Measurements from ENCODE around the gene OCRL.
"Not testable (repeated sequence)": the region's sequence is repeated elsewhere in the genome, so short reads cannot be mapped to it uniquely, and the experiment has no call there.

OCRL gene

GRCh38 chrX:129540722-129541184 is 694 bp downstream of the OCRL start:
- no peak for DNase-seq

- DNase-seq: no peak
These were observed 4.7 kb downstream of the OCRL start for GRCh38 chrX:129544780-129545179.

GRCh38 chrX:129545408-129545807 is 5.3 kb downstream of the OCRL start:
- no peak for DNase-seq

GRCh38 chrX:129549124-129549523 is 9.1 kb downstream of the OCRL start:
- no peak for DNase-seq

GRCh38 chrX:129553619-129554288 is 13.7 kb downstream of the OCRL start:
- DNase-seq: no peak

GRCh38 chrX:129554816-129555215 is 14.8 kb downstream of the OCRL start:
- not testable (repeated sequence) for DNase-seq

- DNase-seq: no peak
These were observed 16.8 kb downstream of the OCRL start for GRCh38 chrX:129556806-129557315.

- no peak for DNase-seq
These were observed 17.9 kb downstream of the OCRL start for GRCh38 chrX:129557844-129558480.

GRCh38 chrX:129559783-129560182 is 19.7 kb downstream of the OCRL start:
- no peak for DNase-seq

- no peak for DNase-seq
These were observed 21.4 kb downstream of the OCRL start for GRCh38 chrX:129561453-129561852.

- DNase-seq: not testable (repeated sequence)
These were observed 24.3 kb downstream of the OCRL start for GRCh38 chrX:129564345-129564744.

- no peak for DNase-seq
These were observed 25.1 kb downstream of the OCRL start for GRCh38 chrX:129565046-129565650.

GRCh38 chrX:129566073-129566472 is 26.0 kb downstream of the OCRL start:
- no peak for DNase-seq

GRCh38 chrX:129568349-129568748 is 28.3 kb downstream of the OCRL start:
- no peak for DNase-seq

GRCh38 chrX:129572422-129572821 is 32.4 kb downstream of the OCRL start:
- no peak for DNase-seq

- not testable (repeated sequence) for DNase-seq
These were observed 33.6 kb downstream of the OCRL start for GRCh38 chrX:129573652-129574051.

GRCh38 chrX:129574214-129574613 is 34.2 kb downstream of the OCRL start:
- DNase-seq: no peak

- DNase-seq: no peak
These were observed 36.5 kb downstream of the OCRL start for GRCh38 chrX:129576539-129576938.

- DNase-seq: no peak
These were observed 37.4 kb downstream of the OCRL start for GRCh38 chrX:129577473-129577872.

- no peak for DNase-seq
These were observed 37.8 kb downstream of the OCRL start for GRCh38 chrX:129577877-129578276.

- DNase-seq: no peak
These were observed 41.8 kb downstream of the OCRL start for GRCh38 chrX:129581904-129582303.

- no peak for DNase-seq
These were observed 45.1 kb downstream of the OCRL start for GRCh38 chrX:129585167-129585566.

- no peak for DNase-seq
These were observed 45.6 kb downstream of the OCRL start for GRCh38 chrX:129585691-129586090.

- no peak for DNase-seq
These were observed 46.4 kb downstream of the OCRL start for GRCh38 chrX:129586446-129586845.
